Activated CD8-positive, alpha-beta T cell treated with anti-CD3 and anti-CD28 coated beads, Interleukin-2, amount 10 ng/mL, durations not matched to agents 7 days and 5 days (primary cell): ENCODE measurements around the gene HIRIP3. TPM values are rescaled to one million over a fixed set of nuclear protein-coding genes. Genes with fewer than 3 reads are reported as not detected.
"Not testable (repeated sequence)": the region's sequence is repeated elsewhere in the genome, so short reads cannot be mapped to it uniquely, and the experiment has no call there.

Source experiments
- ATAC-seq: fragments of 150-1000 bp; cut with Tn5 transposase; one replicate; pipeline ENCODE4 v1.10.0; 2021; ENCODE audit warnings: moderate library complexity
- CTCF ChIA-PET: fragments of 350-600 bp; sonication (Branson Sonifier 250); formaldehyde crosslinking; loops from one replicate; lab custom pipeline; 2021; ENCODE audit warnings: antibody characterized with exemption; lab: Charles Lee
- POLR2A ChIA-PET: fragments of 350-600 bp; sonication (Branson Sonifier 250); formaldehyde crosslinking; loops from one replicate; lab custom pipeline; 2021; ENCODE audit warnings: antibody characterized with exemption; lab: Charles Lee
- DNase-seq: peaks from one replicate; pipeline ENCODE4 v3.0.0-alpha.2; 2020
- H3K27ac Mint-ChIP-seq: one replicate; pipeline ENCODE4 v1.8.0; 2021; ENCODE audit warnings: mild to moderate bottlenecking, mixed read lengths
- H3K27me3 Mint-ChIP-seq: one replicate; pipeline ENCODE4 v1.8.0; 2021; ENCODE audit warnings: low read depth, mixed read lengths
- H3K36me3 Mint-ChIP-seq: one replicate; pipeline ENCODE4 v1.8.0; 2021; ENCODE audit warnings: low read depth, mixed read lengths
- H3K4me1 Mint-ChIP-seq: one replicate; pipeline ENCODE4 v1.8.0; 2021; ENCODE audit warnings: low read depth, mixed read lengths
- H3K4me3 Mint-ChIP-seq: one replicate; pipeline ENCODE4 v1.8.0; 2021; ENCODE audit warnings: mild to moderate bottlenecking, mixed read lengths
- H3K9me3 Mint-ChIP-seq: one replicate; pipeline ENCODE4 v1.8.0; 2022; ENCODE audit warnings: mixed read lengths; ENCODE audit not compliant: insufficient read depth
- total RNA-seq, 2 experiments: library from RNA; stranded (reverse); gene quantifications; one replicate each; pipeline ENCODE4 v1.2.3, GENCODE V29; 2021

HIRIP3 gene
- total RNA-seq, 2 experiments from 2014 or later, result 46.4 to 47.3 TPM

DNA sequence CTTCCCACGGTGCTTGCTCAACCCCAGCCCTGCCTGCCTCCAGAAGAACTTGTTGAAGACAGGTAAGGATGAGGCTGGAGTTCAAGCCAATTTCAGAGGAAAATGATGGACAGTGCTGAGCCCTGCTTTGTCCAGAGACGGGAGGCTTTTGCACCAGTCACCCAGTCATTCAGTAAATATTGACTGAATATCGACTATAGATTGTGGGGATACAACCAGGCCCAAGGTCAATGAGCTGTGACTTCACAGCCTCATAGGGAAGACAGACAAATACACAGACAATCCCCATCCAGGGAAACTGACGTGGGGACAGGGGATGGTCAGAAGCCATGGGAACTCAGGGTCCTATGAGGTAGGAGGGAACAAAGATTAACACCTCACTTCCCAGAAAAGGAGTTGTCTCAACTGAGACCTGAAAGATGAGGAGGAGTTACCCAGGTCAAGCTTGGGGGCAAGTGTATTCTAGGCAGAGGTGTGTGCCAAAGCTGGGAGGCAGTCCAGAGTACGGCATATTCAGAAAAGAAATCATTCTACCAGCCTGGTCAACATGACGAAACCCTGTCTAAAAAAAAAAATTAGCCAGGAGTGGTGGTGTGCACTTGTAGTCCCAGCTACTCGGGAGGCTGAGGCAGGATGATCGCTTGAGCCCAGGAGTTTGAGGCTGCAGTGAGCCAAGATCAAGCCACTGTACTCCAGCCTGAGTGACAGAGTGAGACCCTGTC, 21.3 kb upstream of the HIRIP3 start:
- POLR2A ChIA-PET, result interaction anchor here (0.5 to 0.6 kb wide), 2 partner anchors 41 to 226 kb away, joined by 3 read pairs; partner anchors contain the start of gene KIF22
- Mint-ChIP-seq H3K27me3 (peaks cover 26% of the 10 kb centered on the region), H3K4me3 (no peak overlapping the region), H3K27ac (no peak overlapping the region), H3K9me3 (no peaks in the 10 kb centered on the region), H3K4me1 (peaks cover 15% of the 10 kb centered on the region), H3K36me3 (peaks cover 2% of the 10 kb centered on the region)
- CTCF ChIA-PET, result interaction anchor here (1.4 to 5.1 kb wide), 2 partner anchors 15 to 39 kb away, joined by 5 to 21 read pairs; partner anchors contain the start of gene TLCD3B
- ATAC-seq (no peak), DNase-seq (no peak)

DNA sequence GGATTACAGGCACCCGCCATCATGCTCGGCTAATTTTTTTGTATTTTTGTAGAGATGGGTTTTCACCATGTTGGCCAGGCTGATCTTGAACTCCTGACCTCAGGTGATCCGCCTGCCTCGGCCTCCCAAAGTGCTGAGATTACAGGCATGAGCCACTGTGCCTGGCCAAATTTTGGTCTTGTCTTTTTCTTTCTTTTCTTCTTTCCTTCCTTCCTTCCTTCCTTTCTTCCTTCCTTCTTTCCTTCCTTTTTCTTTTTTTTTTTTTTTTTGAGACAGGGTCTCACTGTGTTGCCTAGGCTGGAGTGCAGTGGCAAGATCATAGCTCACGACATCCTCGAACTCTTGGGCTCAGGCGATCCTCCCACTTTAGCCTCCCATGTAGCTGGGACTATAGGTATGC, 20.0 kb upstream of the HIRIP3 start:
- H3K4me3 Mint-ChIP-seq, H3K27ac Mint-ChIP-seq, POLR2A ChIA-PET, ATAC-seq, H3K36me3 Mint-ChIP-seq, H3K4me1 Mint-ChIP-seq, H3K9me3 Mint-ChIP-seq, DNase-seq: not testable (repeated sequence)
- CTCF ChIA-PET, result interaction anchor here (0.6 to 0.9 kb wide), 2 partner anchors 17 to 40 kb away, joined by 3 to 4 read pairs; no protein-coding TSS in a partner anchor
- peaks cover 28% of the 10 kb centered on the region for H3K27me3 Mint-ChIP-seq

DNA sequence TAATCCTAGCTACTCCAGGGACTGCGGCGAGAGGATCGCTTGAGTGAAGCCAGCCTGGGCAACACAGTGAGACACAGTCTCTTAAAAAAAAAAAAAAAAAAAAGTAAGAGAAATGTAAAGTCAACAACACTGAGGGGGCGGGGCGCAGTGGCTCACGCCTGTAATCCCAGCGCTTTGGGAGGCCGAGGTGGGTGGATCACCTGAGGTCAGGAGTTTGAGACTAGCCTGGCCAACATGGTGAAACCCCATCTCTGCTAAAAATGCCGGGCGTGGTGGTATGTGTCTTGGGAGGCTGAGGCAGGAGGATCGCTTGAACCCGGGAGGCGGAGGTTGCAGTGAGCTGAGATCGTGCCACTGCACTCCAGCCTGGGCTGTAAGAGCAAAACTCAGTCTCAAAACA, 17.2 kb upstream of the HIRIP3 start:
- DNase-seq, H3K4me3 Mint-ChIP-seq, ATAC-seq, H3K4me1 Mint-ChIP-seq, POLR2A ChIA-PET, H3K27ac Mint-ChIP-seq, H3K9me3 Mint-ChIP-seq, H3K36me3 Mint-ChIP-seq, CTCF ChIA-PET: not testable (repeated sequence)
- H3K27me3 Mint-ChIP-seq, result peaks cover 33% of the 10 kb centered on the region

DNA sequence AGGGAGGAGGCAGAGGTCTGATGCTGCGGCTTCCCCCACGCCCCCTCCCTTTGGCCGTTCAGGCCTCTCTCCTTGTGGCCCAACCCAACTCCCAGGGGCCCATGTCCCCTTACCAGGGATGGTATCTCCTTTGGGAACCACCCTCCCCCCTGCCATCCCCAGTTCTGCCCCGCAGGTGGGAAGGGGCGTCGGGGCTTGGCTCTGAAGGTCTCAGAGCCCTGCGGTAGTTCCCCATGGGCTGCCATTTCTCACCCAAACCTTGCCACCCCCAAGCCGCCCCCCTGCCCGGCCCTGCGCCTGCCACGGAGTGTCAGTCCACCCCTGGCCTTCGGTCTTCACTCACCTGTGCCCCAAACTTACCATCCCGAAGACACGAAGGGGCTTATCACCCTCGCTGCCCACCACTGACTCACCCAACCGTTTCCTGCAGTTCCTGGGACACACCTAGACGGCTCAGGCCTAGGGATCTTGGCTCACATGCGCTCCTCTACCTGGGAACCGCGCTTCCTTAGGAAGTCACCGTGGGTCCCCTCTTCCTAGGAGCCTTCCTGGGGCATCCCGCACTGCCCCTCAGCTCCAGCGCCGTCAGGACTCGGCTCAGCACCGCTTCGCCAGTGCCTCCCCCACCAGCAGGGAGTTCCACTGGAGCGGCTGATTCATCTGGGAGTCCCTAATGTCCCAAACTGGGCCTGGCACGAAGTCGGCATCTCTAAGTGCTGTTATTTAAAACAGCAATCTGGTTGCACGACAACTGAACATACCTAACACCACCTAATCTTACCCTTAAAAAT, 16.5 kb upstream of the HIRIP3 start:
- ATAC-seq (no peak), DNase-seq (no peak)
- POLR2A ChIA-PET, result no interaction called here
- H3K4me1 Mint-ChIP-seq, result peaks cover 10% of the 10 kb centered on the region
- CTCF ChIA-PET, result no interaction called here
- peaks cover 32% of the 10 kb centered on the region for H3K27me3 Mint-ChIP-seq
- no peak overlapping the region for H3K27ac Mint-ChIP-seq
- H3K9me3 Mint-ChIP-seq, result no peaks in the 10 kb centered on the region
- peak overlapping the region; percentile 69 for H3K4me3 Mint-ChIP-seq
- H3K36me3 Mint-ChIP-seq, result peaks cover 2% of the 10 kb centered on the region

DNA sequence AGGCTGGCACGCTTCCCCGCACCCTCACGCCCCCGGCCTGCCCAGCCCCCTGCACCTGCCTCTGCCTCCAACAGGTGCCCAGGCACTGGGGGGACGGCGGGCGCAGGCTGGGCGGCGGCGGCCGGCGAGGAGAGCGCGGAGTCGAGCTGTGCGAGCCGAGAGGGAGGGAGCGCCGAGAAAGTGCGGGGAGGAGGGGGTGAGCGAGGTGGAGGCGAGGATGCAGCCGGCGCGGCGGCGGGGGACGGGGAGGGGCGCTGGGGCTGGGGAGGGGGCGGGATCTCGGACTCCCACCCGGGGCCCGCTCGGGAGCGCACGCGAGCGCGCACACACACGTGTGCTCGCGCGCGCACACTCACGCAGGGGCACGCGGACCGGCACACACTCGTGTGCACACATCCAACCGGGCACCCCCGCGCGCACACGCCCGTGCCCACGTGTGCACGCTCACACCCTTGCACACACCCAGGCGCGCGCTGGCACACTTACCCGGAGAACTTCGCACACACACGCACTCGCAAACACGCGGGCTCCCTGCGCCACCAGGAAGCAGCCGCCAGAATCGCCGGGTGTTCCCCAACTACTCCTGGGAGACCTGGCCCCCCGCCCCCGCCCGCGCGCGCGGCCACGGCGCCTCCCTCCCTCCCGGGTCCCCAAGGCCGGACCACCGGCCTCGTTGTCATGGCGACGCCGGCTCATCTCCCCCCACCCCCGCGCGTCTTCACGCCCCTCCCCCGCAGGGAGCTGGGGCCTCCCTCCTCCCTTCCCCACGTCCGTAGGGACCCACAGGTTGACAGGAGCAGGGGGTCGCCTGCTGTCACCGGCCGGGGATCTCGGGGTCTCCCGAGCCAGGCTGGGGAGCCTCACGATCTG, 15.7 kb upstream of the HIRIP3 start, which contains the start of gene DOC2A:
DOC2A (minus strand) TSS at position 184 of the 870 bp plus-strand sequence. CDS start 805 bp downstream, outside the sequence.
- H3K36me3 Mint-ChIP-seq, result peaks cover 2% of the 10 kb centered on the region
- ChIA-PET CTCF (no interaction called here), POLR2A (no interaction called here)
- no peak within 1 kb of the TSS for H3K27ac Mint-ChIP-seq
- H3K9me3 Mint-ChIP-seq, result no peaks in the 10 kb centered on the region
- ATAC-seq (peak; percentile 62), DNase-seq (peak; percentile 47)
- H3K4me3 Mint-ChIP-seq, result peak within 1 kb of the TSS; percentile 69
- peaks cover 10% of the 10 kb centered on the region for H3K4me1 Mint-ChIP-seq
- H3K27me3 Mint-ChIP-seq, result peaks cover 27% of the 10 kb centered on the region

DNA sequence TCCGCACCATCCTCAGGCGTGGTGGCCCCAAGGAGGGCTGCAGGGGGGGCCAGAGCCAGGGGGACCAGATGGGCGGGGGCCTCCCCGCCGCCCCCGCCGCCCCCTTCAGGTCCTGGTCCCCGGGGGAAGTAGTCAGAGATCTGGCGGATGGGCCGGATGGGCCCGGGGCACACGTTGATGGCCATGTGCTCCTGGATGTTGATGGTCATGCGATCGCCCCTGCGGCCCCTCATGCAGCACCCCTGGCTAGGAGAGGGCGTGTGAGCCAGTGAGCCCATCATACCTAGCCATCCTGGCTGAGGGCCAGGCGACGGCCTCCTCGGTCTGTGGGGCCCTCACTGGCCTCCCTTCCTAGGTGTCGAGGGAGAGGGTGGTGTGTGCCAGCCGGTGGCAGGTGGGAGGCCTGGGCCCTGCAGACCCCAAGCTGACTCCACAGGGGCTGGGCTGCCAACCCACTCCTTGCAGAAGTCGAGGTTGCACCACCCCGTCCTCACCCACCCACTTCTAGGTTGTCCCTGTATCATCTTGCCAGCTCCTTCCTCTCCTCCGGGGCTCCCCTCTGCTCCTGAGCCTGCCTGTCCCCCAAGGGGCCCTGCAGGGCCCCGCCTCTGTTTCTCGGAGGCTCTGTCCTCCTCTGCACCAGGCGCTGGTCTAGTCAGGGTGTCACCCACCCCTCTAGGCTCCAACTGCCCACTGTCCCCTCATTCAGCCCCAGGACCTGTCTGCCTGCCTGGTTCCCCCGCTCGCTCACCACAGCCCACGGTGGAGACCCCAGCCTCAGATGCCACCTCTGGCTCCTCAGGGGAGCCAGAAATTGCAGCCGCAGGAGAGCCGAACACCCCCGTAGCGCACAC, 14.8 kb upstream of the HIRIP3 start:
- Mint-ChIP-seq H3K36me3 (peaks cover 4% of the 10 kb centered on the region), H3K4me1 (peaks cover 11% of the 10 kb centered on the region), H3K9me3 (no peaks in the 10 kb centered on the region), H3K27ac (no peak overlapping the region), H3K27me3 (peaks cover 27% of the 10 kb centered on the region), H3K4me3 (peak overlapping the region; percentile 56)
- no peak for DNase-seq
- ATAC-seq, result peak; percentile 22
- POLR2A ChIA-PET, result interaction anchor here (0.6 kb wide), 1 partner anchor 1178 kb away, joined by 3 read pairs; no protein-coding TSS in a partner anchor
- CTCF ChIA-PET, result interaction anchor here (1.4 kb wide), 1 partner anchor 308 kb away, joined by 3 read pairs; no protein-coding TSS in a partner anchor

DNA sequence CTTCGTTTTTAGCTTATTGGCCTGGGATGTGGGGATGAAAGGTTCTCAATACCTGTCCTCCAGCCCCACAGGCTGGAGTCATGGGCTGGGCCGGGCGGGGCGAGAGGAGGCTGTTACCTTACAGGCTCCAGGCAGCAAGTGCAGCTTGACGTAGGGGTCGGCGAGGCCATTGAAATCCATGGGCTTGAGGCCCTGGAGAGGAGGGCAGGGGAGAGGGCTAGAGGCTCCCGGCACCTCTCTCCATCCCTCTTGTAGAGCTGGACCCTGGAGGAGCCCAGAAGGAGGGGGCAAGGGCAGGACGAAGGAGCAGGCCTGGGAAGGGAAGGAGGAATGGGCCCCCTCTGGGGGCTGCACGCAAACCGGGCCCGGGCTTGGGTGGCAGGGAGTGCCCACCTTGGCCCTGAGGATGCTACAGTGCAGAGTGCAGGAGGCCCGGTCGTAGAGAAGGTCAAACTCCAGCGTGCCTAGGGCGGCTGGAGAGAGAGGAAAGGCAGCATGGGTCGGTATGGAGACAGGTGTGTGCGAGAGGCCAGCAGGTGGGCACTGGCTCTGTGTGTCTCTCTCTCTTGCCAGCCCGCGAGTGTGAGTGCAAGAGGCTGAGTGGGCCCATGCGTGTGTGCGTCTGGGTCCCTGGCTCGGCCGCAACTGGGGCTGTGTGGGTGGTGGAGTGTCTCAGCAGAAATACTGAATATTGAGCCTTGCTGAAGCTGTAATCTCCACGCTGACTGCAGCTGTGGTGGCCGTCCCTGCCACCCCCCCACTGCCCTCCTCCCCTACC, 13.9 kb upstream of the HIRIP3 start:
- POLR2A ChIA-PET, result interaction anchor here (1.3 kb wide), 1 partner anchor 318 kb away, joined by 4 read pairs; no protein-coding TSS in a partner anchor
- H3K27ac Mint-ChIP-seq, result no peak overlapping the region
- H3K4me3 Mint-ChIP-seq, result no peak overlapping the region
- H3K9me3 Mint-ChIP-seq, result no peaks in the 10 kb centered on the region
- no peak for DNase-seq
- no peak for ATAC-seq
- peaks cover 11% of the 10 kb centered on the region for H3K4me1 Mint-ChIP-seq
- CTCF ChIA-PET, result interaction anchor here (1.1 to 1.4 kb wide), 2 partner anchors 12 to 307 kb away, joined by 3 to 4 read pairs; no protein-coding TSS in a partner anchor
- peaks cover 24% of the 10 kb centered on the region for H3K27me3 Mint-ChIP-seq
- peaks cover 4% of the 10 kb centered on the region for H3K36me3 Mint-ChIP-seq

DNA sequence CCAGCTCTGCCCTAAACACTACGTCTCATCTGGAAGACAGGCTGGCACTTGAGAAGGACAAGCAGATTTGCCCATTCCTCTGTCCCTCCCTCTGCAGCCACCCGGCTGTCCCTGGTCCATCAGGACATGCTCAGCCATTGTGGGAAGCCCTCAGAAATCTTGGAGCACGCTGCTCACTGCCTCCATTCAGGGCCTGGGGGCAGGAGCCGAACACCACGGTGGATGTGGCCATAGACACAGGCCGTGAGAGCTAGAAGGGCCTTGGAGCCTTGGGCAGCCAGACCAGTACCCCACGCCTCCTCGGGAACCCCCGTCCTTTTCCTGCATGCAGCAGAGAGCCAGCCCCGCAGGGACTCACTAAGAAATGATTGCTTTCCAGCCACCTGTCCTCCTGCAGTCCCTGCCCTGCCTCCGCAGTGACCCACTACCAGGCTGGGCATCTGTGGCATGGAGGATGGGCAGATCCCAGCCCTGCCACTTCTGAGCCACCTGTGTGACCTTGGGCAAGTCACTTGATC, 12.0 kb upstream of the HIRIP3 start:
- POLR2A ChIA-PET, result interaction anchor here (1.3 kb wide), 1 partner anchor 316 kb away, joined by 4 read pairs; no protein-coding TSS in a partner anchor
- no peak overlapping the region for H3K27ac Mint-ChIP-seq
- CTCF ChIA-PET, result no interaction called here
- ATAC-seq (no peak), DNase-seq (no peak)
- no peak overlapping the region for H3K4me3 Mint-ChIP-seq
- peaks cover 13% of the 10 kb centered on the region for H3K36me3 Mint-ChIP-seq
- no peaks in the 10 kb centered on the region for H3K9me3 Mint-ChIP-seq
- peaks cover 22% of the 10 kb centered on the region for H3K27me3 Mint-ChIP-seq
- H3K4me1 Mint-ChIP-seq, result peaks cover 11% of the 10 kb centered on the region

DNA sequence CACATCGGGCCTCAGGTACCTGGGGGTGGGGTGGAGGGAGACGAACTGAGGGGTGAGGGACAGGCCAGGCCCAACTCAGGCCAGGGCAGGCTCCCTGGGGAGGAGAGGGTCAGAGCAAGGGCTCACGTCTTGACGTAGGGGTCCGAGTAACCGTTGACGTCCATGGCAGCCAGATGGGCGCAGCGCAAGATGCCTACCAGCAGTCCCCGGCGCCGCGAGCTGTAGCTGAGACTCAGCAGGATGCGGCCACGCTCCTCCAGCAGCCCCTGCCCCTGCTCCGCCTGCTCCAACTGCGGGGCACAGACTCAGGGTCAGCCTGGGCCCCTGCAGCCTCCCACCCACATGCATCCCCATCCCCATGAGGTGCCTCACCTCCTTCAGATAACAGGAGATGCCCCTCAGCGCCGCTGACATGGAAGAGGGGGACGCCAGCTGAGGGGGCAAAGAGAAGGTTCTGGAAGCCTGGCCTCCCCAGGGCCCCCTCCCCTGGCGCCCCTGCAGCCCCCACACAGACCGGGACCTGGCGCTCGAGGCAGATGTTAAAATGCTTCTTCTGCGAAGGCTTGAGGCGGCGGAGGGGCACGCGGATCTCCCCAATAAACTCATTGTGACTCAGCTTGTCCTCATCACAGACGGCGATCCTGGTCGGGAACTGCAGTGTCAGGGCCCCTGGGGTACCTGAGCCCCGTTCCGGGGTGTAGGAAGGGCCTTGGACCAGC, 11.4 kb upstream of the HIRIP3 start:
- Mint-ChIP-seq H3K9me3 (no peaks in the 10 kb centered on the region), H3K4me3 (no peak overlapping the region), H3K27ac (no peak overlapping the region), H3K27me3 (peaks cover 16% of the 10 kb centered on the region), H3K4me1 (peaks cover 7% of the 10 kb centered on the region), H3K36me3 (peaks cover 16% of the 10 kb centered on the region)
- DNase-seq (no peak), ATAC-seq (no peak)
- CTCF ChIA-PET, result interaction anchor here (1.2 to 1.3 kb wide), 3 partner anchors 10 to 48 kb away, joined by 3 to 6 read pairs (median 5); no protein-coding TSS in a partner anchor
- POLR2A ChIA-PET, result interaction anchor here (1.2 kb wide), 1 partner anchor 33 kb away, joined by 3 read pairs; the partner anchor contains the start of gene TAOK2
